Left renal pelvis (tissue), 4 donors: ENCODE data around the gene CAMTA1. TPM values are rescaled to one million over a fixed set of nuclear protein-coding genes. Genes with fewer than 3 reads are reported as not detected.

Experiments used
- DNase-seq, 4 donors: peaks; one replicate each; pipeline ENCODE4 v3.0.0-alpha.2; 2013; ENCODE audit warnings: low read depth in 4 of 4, low spot score in 3 of 4
- polyA plus RNA-seq, 4 donors: library from polyadenylated mRNA; unstranded; fragments of 120-200 nt; gene quantifications; one replicate each; pipeline ENCODE4 v1.2.1, GENCODE V29; 2013; ENCODE audit not compliant: insufficient read length in 4 of 4

CAMTA1 gene
- polyA plus RNA-seq, 4 donors: 50.7 to 99.9 (median 87.8) TPM

GRCh38 chr1:7049913-7050625 lies 264.8 kb downstream of the CAMTA1 start:
- DNase-seq: no peak

DNA sequence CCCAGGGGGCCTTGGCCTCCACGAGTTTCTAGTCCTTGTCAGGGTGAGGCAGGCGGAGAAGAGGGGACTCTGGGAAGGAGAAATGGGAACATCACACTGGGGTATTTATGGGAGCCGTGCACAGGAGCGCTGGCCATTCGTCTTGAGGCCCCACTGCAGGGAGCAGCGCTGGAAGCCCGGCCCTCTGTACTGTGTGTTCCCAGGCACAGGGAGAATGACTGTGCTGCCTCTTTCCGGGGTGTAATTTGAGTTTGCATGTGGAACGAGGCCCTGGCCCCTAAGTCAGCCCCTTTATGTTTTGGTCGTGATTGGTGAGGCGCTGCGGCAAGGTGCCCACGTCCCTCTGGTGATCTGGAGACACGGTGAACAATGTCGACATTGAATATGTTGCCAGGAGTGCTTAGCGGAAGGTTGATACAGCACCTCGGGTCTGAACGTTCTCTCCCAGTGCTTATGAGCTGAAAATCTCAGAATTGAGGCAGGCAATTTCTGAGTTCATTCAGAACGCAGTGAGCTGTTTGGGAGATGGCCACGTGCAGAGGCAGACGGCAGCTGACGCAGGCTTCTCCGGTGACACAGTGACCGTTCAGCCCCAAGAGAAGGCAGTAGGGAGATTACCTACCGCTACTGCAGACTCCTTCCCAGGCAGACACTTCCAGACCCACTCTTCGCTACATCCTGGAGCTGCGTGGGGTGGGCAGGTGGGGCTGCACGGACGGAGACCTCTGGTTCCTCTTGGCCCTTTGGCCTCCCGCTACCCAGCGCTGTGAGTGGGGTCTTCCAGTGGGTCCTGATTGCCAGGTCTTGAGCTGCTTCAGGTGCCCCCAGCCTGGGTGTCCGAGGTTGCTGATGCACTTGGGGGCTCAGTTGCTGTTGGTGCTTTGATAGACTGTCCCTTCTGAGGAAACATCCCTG lies 265.8 kb downstream of the CAMTA1 start:
- no peak for DNase-seq

- DNase-seq: no peak
These were observed 267.4 kb downstream of the CAMTA1 start for GRCh38 chr1:7052701-7053100.

GRCh38 chr1:7060745-7061144 lies 275.5 kb downstream of the CAMTA1 start:
- no peak for DNase-seq

- no peak for DNase-seq
These were observed 277.2 kb downstream of the CAMTA1 start for GRCh38 chr1:7062346-7063061.

- DNase-seq: no peak
These were observed 278.7 kb downstream of the CAMTA1 start for GRCh38 chr1:7063981-7064380.

DNA sequence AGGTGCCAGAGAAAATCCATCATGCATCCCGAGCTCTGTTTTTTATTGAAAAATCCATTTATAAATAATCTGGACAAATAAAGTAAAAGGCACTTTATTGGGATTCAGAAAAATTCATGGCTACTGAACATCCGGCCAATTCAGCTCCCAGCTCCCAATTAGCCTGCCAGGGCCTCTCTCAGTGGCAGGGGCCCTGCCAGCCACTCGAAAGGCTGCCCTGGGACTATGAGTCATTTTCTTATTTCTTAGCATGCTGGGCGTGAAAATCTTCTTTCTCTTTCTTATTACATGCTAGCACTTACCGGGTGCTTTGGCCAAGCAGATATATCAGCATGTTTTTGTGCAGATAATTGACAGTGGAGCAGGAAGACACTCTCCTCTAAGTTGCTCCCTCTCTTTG lies 283.3 kb downstream of the CAMTA1 start:
- DNase-seq: no peak

GRCh38 chr1:7069931-7070330 lies 284.7 kb downstream of the CAMTA1 start:
- no peak for DNase-seq

GRCh38 chr1:7070389-7071029 lies 285.3 kb downstream of the CAMTA1 start:
- peak; percentile 29 to 44 (median 34) for DNase-seq

DNA sequence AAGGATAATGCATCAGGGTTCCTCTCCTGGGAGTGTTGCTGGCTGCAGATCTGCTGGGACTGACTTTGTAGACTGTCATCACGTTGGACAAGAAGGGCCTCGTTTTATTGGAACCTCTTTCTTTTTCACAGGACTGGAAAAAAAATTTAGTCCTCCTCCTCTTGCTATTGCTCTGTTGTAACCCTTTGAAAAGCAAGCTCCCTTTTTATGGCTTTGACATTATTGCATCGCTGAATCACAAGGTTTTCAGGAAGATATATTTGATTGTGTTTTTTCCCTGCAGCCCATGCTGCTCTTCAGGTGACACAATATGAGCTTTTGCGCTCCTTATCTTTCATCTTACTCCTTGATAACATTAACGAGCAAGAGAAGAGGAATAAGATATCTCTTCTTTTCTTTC lies 290.9 kb downstream of the CAMTA1 start:
- DNase-seq: no peak

DNA sequence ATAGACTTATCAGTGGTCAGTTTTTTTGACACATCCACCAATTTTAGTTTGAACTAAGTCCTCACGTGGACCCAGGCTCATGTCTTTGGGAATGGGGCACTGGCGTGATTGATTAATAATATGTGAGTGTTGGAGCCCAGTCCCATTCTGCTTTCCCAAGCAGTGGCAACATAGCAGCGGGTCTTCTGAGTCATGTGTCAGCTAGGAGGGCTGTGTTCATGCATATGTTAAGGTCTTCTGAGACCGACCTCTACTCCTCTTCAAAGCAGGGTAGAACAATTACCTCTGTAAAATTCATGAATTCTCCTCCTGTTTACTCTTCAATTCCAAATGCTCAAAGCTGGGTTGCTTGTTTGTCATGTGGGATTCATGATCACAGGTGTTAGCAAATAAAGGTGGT lies 291.3 kb downstream of the CAMTA1 start:
- DNase-seq: no peak

DNA sequence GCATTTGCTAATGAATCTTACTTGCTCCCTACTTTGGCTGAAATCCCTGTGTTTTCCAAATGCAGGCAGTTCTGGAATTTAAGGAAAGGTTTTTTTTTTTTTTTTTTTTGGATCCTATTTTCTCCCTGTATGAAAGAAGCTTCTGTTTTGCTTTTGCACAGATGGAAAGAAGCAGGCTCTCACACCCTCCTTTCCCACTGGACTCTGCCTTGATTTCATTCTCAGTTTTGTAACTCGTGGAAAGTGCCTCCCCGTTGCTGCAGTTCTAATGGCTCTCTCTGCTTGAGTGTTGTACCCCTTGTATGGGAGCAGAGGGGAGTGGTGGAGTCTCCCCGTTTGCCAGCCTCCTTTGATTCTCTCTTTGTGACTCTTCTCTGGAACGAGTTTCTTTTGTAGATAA lies 291.9 kb downstream of the CAMTA1 start:
- DNase-seq: no peak

DNA sequence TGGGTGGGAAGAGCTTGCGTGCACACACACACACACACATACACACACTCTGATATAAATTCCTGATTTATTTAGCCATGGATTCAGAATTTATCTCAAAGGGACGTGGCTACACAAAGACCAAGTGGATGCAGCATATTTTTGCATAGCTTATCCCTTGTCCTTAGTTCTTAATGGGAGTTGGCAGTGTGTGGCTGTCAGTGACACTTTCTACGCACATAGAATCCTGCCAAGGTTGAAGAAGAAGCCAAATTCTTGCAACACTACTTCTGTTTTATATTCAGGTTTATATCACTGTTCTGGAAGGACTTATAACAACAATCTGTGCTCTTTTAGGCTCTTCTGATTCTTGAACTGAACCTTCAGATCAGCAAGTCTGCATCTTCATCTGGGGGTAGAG lies 292.7 kb downstream of the CAMTA1 start:
- DNase-seq: no peak

DNA sequence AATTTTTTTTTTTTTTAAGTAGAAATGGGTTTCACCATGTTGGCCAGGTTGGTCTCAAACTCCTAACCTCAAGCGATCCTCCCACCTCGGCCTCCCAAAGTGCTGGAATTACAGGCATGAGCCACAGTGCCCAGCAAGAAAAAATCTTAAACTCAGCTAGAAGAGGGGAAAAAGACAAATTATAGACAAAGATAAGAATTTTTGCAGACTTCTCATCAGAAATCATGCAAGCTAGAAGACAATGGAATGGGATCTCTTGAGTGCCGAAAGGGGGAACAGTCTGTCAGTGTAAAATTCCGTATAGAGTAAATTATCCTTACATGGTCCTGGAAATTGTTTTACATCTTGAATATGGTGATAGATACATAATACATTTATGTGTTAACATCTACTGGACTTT lies 294.4 kb downstream of the CAMTA1 start:
- DNase-seq: no peak

DNA sequence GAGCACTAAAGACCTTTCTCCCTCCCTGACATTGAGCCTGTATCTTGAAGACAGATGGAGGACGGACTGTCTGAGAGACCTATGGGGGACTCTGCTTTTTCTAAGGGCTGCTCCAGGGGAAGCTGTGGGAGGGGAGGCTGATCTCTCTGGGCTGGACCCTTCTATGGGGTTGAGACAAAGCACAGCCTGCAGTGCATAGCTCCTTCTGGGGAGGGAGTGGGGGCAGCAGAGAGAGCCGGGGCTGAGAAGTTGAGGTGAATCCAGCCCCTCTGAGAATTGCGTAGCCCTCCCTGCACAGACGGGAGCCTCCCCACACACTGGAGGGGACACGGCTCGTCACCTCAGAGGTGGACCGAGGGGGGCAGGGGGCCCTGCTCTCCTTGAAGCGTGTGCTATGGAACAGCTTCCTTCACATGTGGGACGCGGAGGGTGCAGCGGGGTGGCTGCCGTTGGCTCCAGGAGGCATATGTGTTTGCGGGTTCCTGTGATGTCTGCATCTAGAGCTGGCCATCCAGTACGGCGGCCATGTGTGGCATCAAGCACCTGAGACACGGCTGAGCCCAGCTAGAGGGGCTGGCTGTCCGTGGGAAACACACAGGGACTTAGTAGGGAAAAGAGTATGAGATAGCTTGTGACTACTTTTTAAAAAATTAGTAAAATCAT lies 299.1 kb downstream of the CAMTA1 start:
- DNase-seq: no peak

- DNase-seq: no peak
These were observed 300.3 kb downstream of the CAMTA1 start for GRCh38 chr1:7085521-7085920.

DNA sequence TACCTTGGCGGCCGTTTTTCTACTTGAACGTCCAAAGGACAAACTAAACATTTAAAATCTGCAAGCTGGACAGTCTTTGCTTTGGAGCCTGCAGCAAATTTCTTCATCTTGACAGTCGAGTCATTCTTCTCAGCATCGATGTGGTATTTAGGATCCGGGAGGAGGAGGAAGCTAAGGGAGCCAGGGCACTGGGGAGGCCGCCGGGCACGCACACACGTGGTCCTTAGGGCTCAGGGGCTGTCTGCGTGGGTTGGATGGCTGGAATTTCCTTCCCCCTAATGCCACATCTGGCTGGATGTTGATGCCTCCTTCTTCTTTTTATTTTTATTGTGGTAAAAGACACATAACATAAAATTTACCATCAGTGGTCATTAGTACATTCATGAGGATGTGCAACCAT lies 300.9 kb downstream of the CAMTA1 start:
- DNase-seq: no peak

- no peak for DNase-seq
These were observed 302.6 kb downstream of the CAMTA1 start for GRCh38 chr1:7087888-7088287.

GRCh38 chr1:7089497-7089896 lies 304.2 kb downstream of the CAMTA1 start:
- no peak for DNase-seq

- no peak for DNase-seq
These were observed 308.0 kb downstream of the CAMTA1 start for GRCh38 chr1:7093297-7093696.
